NT2/D1 (cell line): ENCODE results near the gene ENO2.

ENCODE experiments used
- SUZ12 ChIP-seq: IDR thresholded peaks from 2 replicates; pipeline ENCODE4 v1.6.1; 2011; ENCODE audit not compliant: insufficient read length, insufficient read depth; ENCODE audit errors: extremely low read depth
- YY1 ChIP-seq: IDR thresholded peaks from 2 replicates; pipeline ENCODE4 v1.6.1; 2011; ENCODE audit not compliant: insufficient read length, insufficient read depth
- ZNF274 ChIP-seq: IDR thresholded peaks from 2 replicates; pipeline ENCODE4 v1.6.1; 2011; ENCODE audit warnings: mild to moderate bottlenecking, low read depth, low read length

GRCh38 chr12:6925540-6926279 lies 11.3 kb downstream of the ENO2 start:
- TF ChIP-seq ZNF274 (no peak), YY1 (no peak), SUZ12 (no peak)
